Ecto neural progenitor cell (in vitro differentiated cells): Measurements from ENCODE around the gene RPTOR.

Source experiments
- DNase-seq: peaks from one replicate; pipeline ENCODE4 v3.0.0-alpha.2; 2018; ENCODE audit warnings: low spot score

The RPTOR gene

DNA sequence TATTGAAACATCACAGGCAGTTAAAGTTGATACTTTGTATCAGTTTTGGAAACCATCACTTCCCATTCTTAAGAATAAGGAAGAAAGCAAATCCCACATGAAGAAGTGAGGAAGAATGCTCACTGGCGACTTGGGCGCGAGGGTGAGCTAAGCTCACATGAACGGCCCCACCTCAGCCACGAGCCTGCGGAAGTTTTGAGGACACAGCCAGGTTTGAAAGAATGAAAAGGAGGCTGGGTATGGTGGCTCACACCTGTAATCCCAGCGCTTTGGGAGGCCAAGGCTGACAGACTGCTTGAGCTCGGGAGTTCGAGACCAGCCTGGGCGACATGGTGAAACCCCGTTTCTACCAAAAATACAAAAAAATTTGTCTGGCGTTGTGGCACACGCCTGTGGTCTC lies 336.7 kb downstream of the RPTOR start:
- DNase-seq, result no peak

GRCh38 chr17:80882323-80882722 lies 337.7 kb downstream of the RPTOR start:
- DNase-seq, result no peak

GRCh38 chr17:80882926-80883685 lies 338.5 kb downstream of the RPTOR start:
- no peak for DNase-seq

DNA sequence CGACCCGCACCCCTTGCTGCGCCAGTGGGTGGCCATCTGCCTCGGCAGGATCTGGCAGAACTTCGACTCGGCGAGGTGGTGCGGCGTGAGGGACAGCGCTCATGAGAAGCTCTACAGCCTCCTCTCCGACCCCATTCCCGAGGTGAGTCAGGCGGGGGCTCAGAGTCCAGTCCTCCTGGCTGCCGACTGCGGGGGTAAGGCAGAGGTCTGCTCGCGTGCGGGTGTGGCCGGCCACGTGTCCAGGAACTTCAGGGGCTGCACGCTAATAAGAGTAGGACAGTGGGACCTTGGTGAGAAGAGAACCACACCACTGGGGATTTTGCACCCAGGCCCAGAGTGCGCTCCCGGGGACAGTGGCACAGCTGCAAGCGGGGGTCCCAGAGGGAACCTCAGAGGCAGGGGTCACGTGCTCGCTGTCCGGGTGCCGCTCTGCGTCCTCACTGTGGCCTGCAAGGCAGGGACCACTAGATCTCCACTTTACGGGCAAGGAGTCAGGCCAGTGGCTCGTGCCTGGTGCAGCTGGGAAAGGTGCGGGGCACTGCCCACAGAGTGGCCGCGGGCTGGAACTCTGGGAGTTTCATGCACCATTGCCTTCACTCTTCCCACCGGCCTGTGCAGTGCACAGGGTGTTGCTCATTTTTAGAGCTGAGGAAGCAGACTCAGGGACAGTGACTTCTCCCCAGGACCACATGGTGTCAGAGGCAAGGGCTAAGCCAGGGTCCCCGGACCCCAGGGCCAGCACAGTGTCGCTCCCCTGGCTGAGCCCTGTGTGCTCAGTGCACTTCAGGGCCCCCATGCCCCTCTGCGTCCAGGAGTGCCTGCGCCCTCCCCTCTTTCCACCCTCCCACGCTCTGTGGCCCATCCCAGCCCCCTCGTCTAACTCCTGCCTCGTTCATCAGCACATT lies 339.4 kb downstream of the RPTOR start:
- DNase-seq, result no peak

- no peak for DNase-seq
Measured at GRCh38 chr17:80884811-80885210, 340.2 kb downstream of the RPTOR start.

GRCh38 chr17:80885947-80886582 lies 341.4 kb downstream of the RPTOR start:
- no peak for DNase-seq

- no peak for DNase-seq
Measured at GRCh38 chr17:80886641-80887573, 342.3 kb downstream of the RPTOR start.

- DNase-seq, result no peak
Measured at GRCh38 chr17:80887639-80888175, 343.1 kb downstream of the RPTOR start.

GRCh38 chr17:80888276-80889160 lies 343.9 kb downstream of the RPTOR start:
- no peak for DNase-seq

DNA sequence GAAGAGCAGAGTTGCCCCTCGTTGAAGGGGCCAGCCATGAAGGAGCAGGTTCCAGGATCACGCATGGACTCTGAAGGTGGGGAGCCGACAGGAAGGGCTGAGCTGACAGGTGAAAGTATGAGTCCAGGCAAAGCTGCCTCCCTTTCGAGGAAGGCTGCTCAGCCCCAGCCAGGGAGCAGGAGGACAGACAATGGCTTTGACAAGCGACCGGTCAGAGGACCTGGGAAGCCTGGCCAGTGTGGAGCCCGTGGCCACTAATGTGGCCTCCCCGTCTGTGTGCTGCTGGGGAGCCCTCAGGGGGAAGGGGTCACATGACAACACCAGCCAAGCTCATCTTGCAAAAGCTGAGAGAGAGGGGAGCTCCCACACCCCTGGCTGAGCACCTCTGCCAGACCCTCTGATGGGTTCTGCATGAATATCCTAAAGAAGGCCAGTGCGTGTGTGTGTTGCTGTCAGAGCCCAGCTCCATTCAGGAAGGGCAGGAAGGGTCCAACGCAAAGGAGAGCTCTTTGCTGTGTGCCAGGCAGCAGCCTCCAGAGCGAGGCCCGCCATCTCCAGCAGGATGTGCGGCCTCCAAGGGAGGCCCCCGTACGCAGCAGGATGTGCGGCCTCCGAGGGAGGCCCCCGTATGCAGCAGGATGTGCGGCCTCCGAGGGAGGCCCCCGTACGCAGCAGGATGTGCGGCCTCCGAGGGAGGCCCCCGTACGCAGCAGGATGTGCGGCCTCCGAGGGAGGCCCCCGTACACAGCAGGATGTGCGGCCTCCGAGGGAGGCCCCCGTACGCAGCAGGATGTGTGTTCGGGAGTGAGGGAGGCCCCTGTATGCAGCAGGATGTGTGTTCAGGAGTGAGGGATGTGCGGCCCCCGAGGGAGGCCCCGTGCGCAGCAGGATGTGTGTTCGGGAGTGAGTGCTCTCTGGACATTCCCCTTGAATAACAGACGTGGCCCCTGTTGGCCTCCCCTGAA lies 344.9 kb downstream of the RPTOR start:
- no peak for DNase-seq

GRCh38 chr17:80890196-80890920 lies 345.7 kb downstream of the RPTOR start:
- no peak for DNase-seq

- no peak for DNase-seq
Measured at GRCh38 chr17:80890921-80891396, 346.3 kb downstream of the RPTOR start.

DNA sequence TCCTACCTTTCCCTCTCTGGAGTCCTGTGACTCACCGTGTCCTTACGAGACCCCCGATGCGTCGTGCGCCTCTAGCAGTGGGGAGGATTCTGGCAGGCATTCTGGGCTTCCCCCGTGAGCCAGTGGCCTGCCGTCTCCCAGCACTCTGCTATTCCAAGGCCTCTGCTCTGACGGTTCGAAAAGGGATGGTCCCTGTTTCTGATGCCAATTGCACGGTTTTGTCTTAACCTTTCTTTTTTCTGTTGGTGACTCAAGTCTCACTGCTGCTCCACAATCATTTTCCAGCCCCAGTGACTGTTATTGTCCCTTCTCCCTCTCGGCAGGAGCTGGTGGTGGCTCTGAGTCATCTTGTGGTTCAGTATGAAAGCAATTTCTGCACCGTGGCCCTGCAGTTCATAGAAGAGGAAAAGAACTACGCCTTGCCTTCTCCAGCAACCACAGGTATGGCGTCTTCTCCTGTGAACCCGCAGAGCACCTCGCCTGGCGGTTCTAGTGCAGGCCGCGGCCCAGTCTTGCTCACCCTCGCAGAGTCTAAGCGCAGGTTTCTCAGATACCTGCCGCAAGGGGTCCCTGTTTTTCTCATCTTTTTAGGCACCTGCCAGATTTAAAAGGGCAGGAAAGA lies 346.9 kb downstream of the RPTOR start:
- no peak for DNase-seq

- DNase-seq, result no peak
Measured at GRCh38 chr17:80892019-80892855, 347.6 kb downstream of the RPTOR start.

DNA sequence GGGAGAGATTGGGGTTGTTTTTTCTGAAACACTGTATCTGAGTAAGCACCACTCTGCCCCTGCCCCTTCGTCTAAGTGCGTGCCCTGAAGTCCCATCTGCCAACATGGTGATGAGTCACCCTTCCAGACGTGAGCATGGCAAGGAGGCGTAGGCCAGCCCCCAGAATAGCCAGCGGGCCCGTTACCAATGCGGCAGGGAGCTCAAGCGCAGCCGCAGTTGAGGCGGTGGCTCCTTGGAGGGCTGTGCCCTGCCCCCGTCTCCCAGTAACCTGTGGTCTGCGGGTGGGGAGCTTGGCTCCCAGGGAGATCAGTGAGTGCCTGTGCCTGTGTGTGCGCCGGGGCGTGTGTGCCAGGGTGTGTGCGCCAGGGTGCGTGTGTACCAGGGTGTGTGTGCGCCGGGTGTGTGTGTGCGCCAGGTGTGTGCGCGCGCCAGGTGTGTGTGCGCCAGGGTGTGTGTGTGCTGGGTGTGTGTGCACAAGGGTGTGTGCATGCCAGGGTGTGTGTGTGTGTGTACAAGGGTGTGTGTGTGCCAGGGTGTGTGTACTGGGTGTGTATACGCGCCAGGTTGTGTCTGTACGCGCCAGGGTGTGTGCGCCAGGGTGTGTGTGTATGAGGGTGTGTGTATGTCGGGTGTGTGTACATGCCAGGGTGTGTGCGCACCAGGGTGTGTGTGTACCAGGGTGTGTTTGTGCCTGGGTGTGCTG lies 348.4 kb downstream of the RPTOR start:
- no peak for DNase-seq
